Upper lobe of left lung (tissue), 6 donors: ENCODE measurements around the gene KCTD19. TPM values are rescaled to one million over a fixed set of nuclear protein-coding genes. Genes with fewer than 3 reads are reported as not detected.

ENCODE experiments used
- ATAC-seq, 2 donors: fragments of 200-7000 bp; cut with Tn5 transposase; one replicate each; pipeline ENCODE4 v1.9.1; 2022; ENCODE audit warnings: mild to moderate bottlenecking in 2 of 2, moderate library complexity in 2 of 2; ENCODE audit not compliant: low FRiP score in 2 of 2
- DNase-seq, 2 donors: peaks; one replicate each; pipeline ENCODE4 v3.0.0-alpha.2; 2019 to 2020
- H3K27ac ChIP-seq, 4 donors: fragments of 200-600 bp; sonication (generic); one replicate each; pipeline ENCODE4 v1.5.1; 2016 to 2019
- H3K27me3 ChIP-seq, 4 donors: fragments of 200-600 bp; sonication (generic); one replicate each; pipeline ENCODE4 v1.5.1; 2017 to 2019
- H3K36me3 ChIP-seq, 4 donors: fragments of 200-600 bp; sonication (generic); one replicate each; pipeline ENCODE4 v1.5.1; 2016 to 2019
- H3K4me1 ChIP-seq, 4 donors: fragments of 200-600 bp; sonication (generic); one replicate each; pipeline ENCODE4 v1.5.1; 2018 to 2019
- H3K4me3 ChIP-seq, 4 donors: fragments of 200-600 bp; sonication (generic); one replicate each; pipeline ENCODE4 v1.5.1; 2017 to 2019; ENCODE audit warnings: mild to moderate bottlenecking in 2 of 4, moderate library complexity in 1 of 4
- H3K9me3 ChIP-seq, 4 donors: fragments of 200-600 bp; sonication (generic); one replicate each; pipeline ENCODE4 v1.5.1; 2018 to 2019
- EP300 ChIP-seq, 4 donors: sonication (generic); formaldehyde crosslinking; IDR thresholded peaks; one replicate each; pipeline ENCODE4 v1.5.1; 2017; ENCODE audit warnings: antibody characterized with exemption in 4 of 4, control low read depth in 2 of 4
- POLR2A ChIP-seq, 4 donors: fragments of 450-650 bp; IDR thresholded peaks; one replicate each; pipeline ENCODE4 v1.5.1; 2016 to 2017; ENCODE audit warnings: antibody characterized with exemption in 4 of 4, mild to moderate bottlenecking in 2 of 4
- POLR2AphosphoS5 ChIP-seq, 2 donors: sonication (generic); formaldehyde crosslinking; IDR thresholded peaks; one replicate each; pipeline ENCODE4 v1.5.1; 2017; ENCODE audit warnings: antibody characterized with exemption in 2 of 2
- WGBS, 2 donors: methylation state at CpG; one replicate each; pipeline ENCODE4 v1.1.5; 2017 to 2018; 5-methylcytosine and 5-hydroxymethylcytosine counted together
- total RNA-seq, 6 donors: library from RNA; depleted of rRNA in 4 of 6; stranded (reverse); fragments of >200 nt in 4 of 6; gene quantifications; one replicate each; pipeline versions ENCODE4 v1.1.0 to v1.2.1, GENCODE V29; 2016 to 2021
- TF ChIP-seq, protein P1 (sequence below), 6 experiments: fragments of 450-650 bp in 4 of 6; fragments of 200-600 bp in 2 of 6; sonication (generic) in 2 of 6; IDR thresholded peaks; one replicate each; pipeline ENCODE4 v1.5.1; 2016 to 2019; ENCODE audit warnings: antibody characterized with exemption in 6 of 6
- donor health status: DM: no; HTN: no; CAD: no; lungs with moderate emphysema.
- donor health status: DM: no; HTN: yes; CAD: no; lungs with severe emphysema.

The KCTD19 gene
- total RNA-seq, 6 donors from 2014 or later, result under 0.01 to 0.31 (median 0.17) TPM; not detected in 3

DNA sequence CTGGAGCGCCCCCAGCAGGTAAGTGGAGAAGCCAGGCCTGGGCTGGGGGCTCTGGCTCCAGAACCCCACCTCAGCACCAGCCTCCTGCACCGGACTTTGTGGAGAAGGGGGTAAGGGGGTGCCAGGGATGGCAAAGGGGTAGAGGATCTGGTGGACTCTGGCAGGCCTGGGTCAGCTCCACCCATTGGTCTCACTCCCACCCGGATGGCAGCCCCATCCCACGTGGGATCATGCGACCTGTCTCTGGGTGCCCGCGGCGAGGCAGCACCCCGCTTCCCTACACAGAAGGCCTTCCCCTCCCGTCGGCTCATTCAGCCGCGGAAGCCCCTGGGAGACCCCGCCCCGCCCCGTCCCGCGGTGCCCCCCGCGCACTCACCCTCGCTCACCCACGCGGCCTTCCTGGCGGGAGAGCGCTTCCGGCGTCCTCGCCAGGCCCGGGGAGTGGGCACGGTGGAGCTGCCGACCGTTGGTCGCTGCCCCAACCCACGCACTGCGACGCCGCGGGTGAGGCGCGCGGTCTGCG lies 47.7 kb downstream of the KCTD19 start:
- Histone ChIP-seq H3K9me3 (no peaks in the 10 kb centered on the region), H3K27me3 (no peaks in the 10 kb centered on the region), H3K4me1 (peaks cover 20 to 25% (median 23%) of the 10 kb centered on the region in 4 donors), H3K36me3 (peaks cover 0 to 10% (median 0%) of the 10 kb centered on the region in 4 donors), H3K4me3 (peak overlapping the region; percentile 48 to 74 (median 58)), H3K27ac (peak overlapping the region; percentile 59 to 81 (median 78))
- peak; percentile 4 to 37 for ATAC-seq
- peak in 1 of 2 donors; percentile 52 for DNase-seq
- 14 to 22% methylated on average over 3 to 4 of the region's 42 CpGs for WGBS, 2 donors
- no peak for TF ChIP-seq EP300 (IDR thresholded peaks at IDR 0.05)
- TF ChIP-seq POLR2A (IDR thresholded peaks at IDR 0.05), result no peak
- TF ChIP-seq POLR2AphosphoS5 (IDR thresholded peaks at IDR 0.05), result no peak
- TF ChIP-seq, protein P1, sequence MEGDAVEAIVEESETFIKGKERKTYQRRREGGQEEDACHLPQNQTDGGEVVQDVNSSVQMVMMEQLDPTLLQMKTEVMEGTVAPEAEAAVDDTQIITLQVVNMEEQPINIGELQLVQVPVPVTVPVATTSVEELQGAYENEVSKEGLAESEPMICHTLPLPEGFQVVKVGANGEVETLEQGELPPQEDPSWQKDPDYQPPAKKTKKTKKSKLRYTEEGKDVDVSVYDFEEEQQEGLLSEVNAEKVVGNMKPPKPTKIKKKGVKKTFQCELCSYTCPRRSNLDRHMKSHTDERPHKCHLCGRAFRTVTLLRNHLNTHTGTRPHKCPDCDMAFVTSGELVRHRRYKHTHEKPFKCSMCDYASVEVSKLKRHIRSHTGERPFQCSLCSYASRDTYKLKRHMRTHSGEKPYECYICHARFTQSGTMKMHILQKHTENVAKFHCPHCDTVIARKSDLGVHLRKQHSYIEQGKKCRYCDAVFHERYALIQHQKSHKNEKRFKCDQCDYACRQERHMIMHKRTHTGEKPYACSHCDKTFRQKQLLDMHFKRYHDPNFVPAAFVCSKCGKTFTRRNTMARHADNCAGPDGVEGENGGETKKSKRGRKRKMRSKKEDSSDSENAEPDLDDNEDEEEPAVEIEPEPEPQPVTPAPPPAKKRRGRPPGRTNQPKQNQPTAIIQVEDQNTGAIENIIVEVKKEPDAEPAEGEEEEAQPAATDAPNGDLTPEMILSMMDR (IDR thresholded peaks at IDR 0.05), result no peak

DNA sequence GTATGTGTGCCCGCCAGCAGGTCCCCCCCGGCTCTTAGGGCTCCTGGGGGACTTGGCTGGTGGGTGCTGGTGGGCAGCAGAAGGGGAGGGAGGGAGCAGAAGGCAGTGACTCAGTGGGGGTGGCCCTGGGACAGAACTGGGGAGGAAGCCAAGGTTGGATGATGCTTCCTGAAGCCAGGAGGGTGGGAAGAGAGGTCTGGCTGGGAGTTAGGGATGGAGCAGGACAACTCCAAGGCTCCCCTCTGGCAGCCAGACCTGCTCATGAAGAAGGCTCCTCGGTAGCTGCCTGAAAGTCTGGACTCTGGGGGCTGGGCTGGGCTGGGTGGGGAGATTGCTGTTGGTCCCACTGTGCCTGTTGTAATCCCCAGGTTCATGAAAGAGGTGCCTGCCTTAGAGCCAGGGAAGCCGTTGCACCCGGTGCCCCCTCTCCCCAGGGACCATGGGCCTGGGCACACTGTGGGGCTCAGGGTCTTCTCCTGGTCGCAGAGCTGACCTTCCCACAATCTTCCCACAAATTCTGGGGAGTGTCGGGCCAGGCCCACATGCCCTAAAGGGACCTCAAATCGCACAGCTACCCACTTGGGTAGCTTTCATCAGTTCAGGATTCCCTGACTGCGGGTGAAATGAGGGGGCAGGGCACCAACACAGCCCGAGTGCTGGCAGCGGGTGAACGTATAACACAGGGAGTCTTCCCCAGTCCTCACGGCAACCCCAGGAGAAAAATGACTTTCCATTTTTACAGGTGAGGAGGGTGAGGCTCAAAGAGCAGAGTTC lies 48.4 kb downstream of the KCTD19 start:
- H3K27ac ChIP-seq, result peak overlapping the region; percentile 59 to 81 (median 78)

DNA sequence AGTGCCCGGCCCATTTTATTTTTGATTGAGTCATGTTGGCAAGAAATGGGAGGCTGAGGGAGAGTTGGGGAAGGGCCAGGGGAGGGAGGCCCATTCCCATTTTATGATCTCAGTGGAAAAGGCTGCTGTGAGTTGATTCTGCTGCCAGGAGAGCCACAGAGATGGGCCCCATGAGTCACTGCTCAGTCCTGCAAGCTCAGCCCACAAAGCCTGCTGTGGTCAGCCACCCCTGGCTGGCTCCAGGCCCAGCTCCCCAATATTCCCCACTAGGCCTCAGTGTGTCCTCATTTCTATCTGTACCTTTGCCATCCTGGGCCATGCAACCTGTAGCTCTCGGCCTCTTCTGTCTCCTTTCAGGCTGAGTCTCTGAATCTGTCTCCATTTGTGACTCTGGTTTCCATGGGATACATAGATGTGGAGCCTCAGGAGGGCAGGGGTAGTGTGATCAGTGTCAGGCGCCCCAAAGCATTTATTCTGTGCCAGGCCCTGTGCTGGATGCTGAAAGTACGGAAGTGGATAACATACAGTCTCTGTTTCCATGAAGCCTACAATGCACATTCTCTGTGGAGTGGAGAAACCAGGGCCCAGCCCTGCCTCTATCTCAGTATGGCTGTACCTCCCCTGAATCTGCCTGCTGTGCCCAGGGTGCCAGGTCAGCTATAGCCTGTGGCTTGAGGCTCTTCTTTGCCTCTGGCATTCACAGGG lies 49.1 kb downstream of the KCTD19 start:
- WGBS, 2 donors, result 89 to 95% methylated on average over 1 to 4 of the region's 4 CpGs
- no peak for TF ChIP-seq POLR2A (IDR thresholded peaks at IDR 0.05)
- TF ChIP-seq, protein P1 (IDR thresholded peaks at IDR 0.05), result no peak
- TF ChIP-seq POLR2AphosphoS5 (IDR thresholded peaks at IDR 0.05), result no peak
- TF ChIP-seq EP300 (IDR thresholded peaks at IDR 0.05), result no peak
- Histone ChIP-seq H3K4me3 (peak overlapping the region in 1 of 4 donors; percentile 74), H3K4me1 (peaks cover 20 to 25% (median 23%) of the 10 kb centered on the region in 4 donors), H3K27me3 (no peaks in the 10 kb centered on the region), H3K27ac (peak overlapping the region; percentile 8 to 81 (median 78)), H3K9me3 (no peaks in the 10 kb centered on the region), H3K36me3 (peaks cover 0 to 10% (median 0%) of the 10 kb centered on the region in 4 donors)
- DNase-seq (peak in 1 of 2 donors; percentile 40), ATAC-seq (peak in 1 of 2 donors; percentile 80)

More for the DNA sequence above, 48.4 kb downstream of the KCTD19 start:
- Histone ChIP-seq H3K27me3 (no peaks in the 10 kb centered on the region), H3K36me3 (peaks cover 0 to 10% (median 0%) of the 10 kb centered on the region in 4 donors), H3K4me1 (peaks cover 20 to 25% (median 23%) of the 10 kb centered on the region in 4 donors), H3K9me3 (no peaks in the 10 kb centered on the region), H3K4me3 (peak overlapping the region in 3 of 4 donors; percentile 58 to 74 (median 58))
- DNase-seq (no peak), ATAC-seq (peak in 1 of 2 donors; percentile 69)
- 53 to 69% methylated on average over 8 to 13 of the region's 13 CpGs for WGBS, 2 donors
- TF ChIP-seq POLR2AphosphoS5 (IDR thresholded peaks at IDR 0.05) (no peak), POLR2A (IDR thresholded peaks at IDR 0.05) (no peak), EP300 (IDR thresholded peaks at IDR 0.05) (no peak)
- TF ChIP-seq, protein P1 (IDR thresholded peaks at IDR 0.05), result no peak

DNA sequence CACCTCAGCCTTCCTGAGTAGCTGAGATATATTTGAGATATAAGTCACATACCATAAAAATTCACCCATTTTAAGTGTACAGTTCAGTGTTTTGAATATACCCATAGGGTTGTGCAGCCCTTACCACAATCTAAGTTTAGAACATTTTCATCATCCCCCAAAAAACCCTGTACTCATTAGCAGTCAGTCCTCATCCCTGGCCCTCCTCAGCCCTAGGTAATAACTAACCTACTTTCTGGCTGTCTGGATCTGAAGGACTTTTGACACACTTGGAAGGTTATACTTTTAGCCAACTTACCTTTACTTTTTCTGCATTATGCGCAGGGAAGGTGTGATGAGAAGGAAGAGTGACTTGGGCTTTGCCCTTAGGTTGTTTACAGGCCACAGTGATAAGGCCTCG lies 51.2 kb downstream of the KCTD19 start:
- Histone ChIP-seq H3K9me3 (no peaks in the 10 kb centered on the region), H3K36me3 (peaks cover 0 to 10% (median 0%) of the 10 kb centered on the region in 4 donors), H3K4me1 (peaks cover 20 to 25% (median 23%) of the 10 kb centered on the region in 4 donors), H3K4me3 (no peak overlapping the region), H3K27ac (no peak overlapping the region), H3K27me3 (no peaks in the 10 kb centered on the region)
- DNase-seq (no peak), ATAC-seq (no peak)
- WGBS, 2 donors, result 82 to 86% methylated on average over 2 of the region's 2 CpGs
- TF ChIP-seq, protein P1 (IDR thresholded peaks at IDR 0.05), result no peak
- TF ChIP-seq EP300 (IDR thresholded peaks at IDR 0.05) (no peak), POLR2A (IDR thresholded peaks at IDR 0.05) (no peak), POLR2AphosphoS5 (IDR thresholded peaks at IDR 0.05) (no peak)
